Bronchial epithelial cell (primary cell): ENCODE measurements around the gene ZNF618. TPM values are rescaled to one million over a fixed set of nuclear protein-coding genes. Genes with fewer than 3 reads are reported as not detected.
A peak's percentile ranks its signal among the peaks of the same experiment; 100 is the strongest.

Experiments
- DNase-seq: peaks from one replicate; pipeline ENCODE4 v3.0.0-alpha.2; 2010; ENCODE audit warnings: low read depth
- FAIRE-seq: peaks from 2 replicates; lab custom pipeline; 2011; peaks lifted over from hg19 to GRCh38; lab: Jason Lieb, UNC
- H3K27me3 ChIP-seq: 2 replicates; pipeline ENCODE4 v1.5.1; 2011; ENCODE audit warnings: low read length; ENCODE audit not compliant: control insufficient read depth, insufficient read depth
- H3K36me3 ChIP-seq: 2 replicates; pipeline ENCODE4 v1.5.1; 2011; ENCODE audit warnings: low read length; ENCODE audit not compliant: control insufficient read depth, insufficient read depth
- H3K4me3 ChIP-seq: 2 replicates; pipeline ENCODE4 v1.5.1; 2011; ENCODE audit warnings: mild to moderate bottlenecking, low read depth, low read length, control low read depth
- total RNA-seq: library from RNA; depleted of rRNA; stranded (reverse); fragments of >200 nt; gene quantifications from 2 replicates; pipeline ENCODE4 v1.2.1, GENCODE V29; 2014
- TF ChIP-seq, protein P1 (sequence below): IDR thresholded peaks from 2 replicates; pipeline ENCODE4 v1.5.1; 2011; ENCODE audit warnings: mild to moderate bottlenecking, moderate library complexity, low read length, control low read depth, inconsistent platforms; ENCODE audit not compliant: insufficient read depth, severe bottlenecking

ZNF618 gene
- total RNA-seq, 1 donor from 2014 or later: 1.6 TPM

GRCh38 chr9:113898151-113898550 is 22.0 kb downstream of the ZNF618 start:
- Histone ChIP-seq H3K4me3 (no peak overlapping the region), H3K27me3 (no peaks in the 10 kb centered on the region), H3K36me3 (no peaks in the 10 kb centered on the region)
- no peak for DNase-seq
- no peak for FAIRE-seq
- TF ChIP-seq, protein P1, sequence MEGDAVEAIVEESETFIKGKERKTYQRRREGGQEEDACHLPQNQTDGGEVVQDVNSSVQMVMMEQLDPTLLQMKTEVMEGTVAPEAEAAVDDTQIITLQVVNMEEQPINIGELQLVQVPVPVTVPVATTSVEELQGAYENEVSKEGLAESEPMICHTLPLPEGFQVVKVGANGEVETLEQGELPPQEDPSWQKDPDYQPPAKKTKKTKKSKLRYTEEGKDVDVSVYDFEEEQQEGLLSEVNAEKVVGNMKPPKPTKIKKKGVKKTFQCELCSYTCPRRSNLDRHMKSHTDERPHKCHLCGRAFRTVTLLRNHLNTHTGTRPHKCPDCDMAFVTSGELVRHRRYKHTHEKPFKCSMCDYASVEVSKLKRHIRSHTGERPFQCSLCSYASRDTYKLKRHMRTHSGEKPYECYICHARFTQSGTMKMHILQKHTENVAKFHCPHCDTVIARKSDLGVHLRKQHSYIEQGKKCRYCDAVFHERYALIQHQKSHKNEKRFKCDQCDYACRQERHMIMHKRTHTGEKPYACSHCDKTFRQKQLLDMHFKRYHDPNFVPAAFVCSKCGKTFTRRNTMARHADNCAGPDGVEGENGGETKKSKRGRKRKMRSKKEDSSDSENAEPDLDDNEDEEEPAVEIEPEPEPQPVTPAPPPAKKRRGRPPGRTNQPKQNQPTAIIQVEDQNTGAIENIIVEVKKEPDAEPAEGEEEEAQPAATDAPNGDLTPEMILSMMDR: no peak

DNA sequence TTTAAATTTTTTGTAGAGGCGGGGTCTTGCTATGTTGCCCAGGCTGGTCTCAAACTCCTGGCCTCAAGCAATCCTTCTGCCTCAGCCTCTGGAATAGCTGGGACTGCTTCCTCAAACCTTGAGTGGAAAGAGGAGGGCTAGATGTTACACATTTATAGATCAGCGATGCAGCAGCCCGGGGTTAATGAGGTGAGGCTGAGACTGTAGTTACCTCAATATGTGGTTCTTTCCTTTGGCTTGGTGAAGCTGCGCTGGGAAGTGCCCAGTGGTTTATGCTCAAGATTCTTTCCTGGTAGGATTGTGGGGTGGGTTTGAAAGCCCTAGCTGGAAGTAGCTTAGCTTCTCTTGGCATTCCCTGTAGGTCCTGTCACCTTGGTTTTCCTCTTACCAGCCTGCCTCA is 22.5 kb downstream of the ZNF618 start:
- Histone ChIP-seq H3K36me3 (no peaks in the 10 kb centered on the region), H3K4me3 (no peak overlapping the region), H3K27me3 (no peaks in the 10 kb centered on the region)
- DNase-seq (no peak), FAIRE-seq (peak; percentile 40)
- TF ChIP-seq, protein P1: no peak

DNA sequence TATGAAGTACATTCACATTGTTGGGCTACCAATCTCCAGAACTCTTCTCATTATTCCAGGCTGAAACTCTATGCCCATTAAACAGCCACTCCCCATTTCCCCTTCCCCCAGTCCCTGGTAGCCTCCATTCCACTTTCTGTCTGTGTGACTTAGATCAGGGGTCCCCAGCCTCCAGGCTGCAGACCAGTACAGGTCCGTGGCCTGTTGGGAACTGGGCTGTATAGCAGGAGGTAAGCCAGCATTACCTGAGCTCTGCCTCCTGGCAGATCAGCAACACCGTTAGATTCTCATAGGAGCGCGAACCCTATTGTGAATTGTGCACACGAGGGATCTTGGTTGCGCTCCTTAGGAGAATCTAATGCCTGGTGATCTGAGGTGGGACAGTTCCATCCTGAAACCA is 23.1 kb downstream of the ZNF618 start:
- Histone ChIP-seq H3K36me3 (no peaks in the 10 kb centered on the region), H3K4me3 (no peak overlapping the region), H3K27me3 (no peaks in the 10 kb centered on the region)
- DNase-seq: no peak
- FAIRE-seq: no peak
- TF ChIP-seq, protein P1: no peak

- no peaks in the 10 kb centered on the region for H3K27me3 ChIP-seq
- no peak overlapping the region for H3K4me3 ChIP-seq
- no peak for FAIRE-seq
- no peaks in the 10 kb centered on the region for H3K36me3 ChIP-seq
- TF ChIP-seq, protein P1: no peak
- no peak for DNase-seq
Observed at GRCh38 chr9:113901221-113901688, 25.1 kb downstream of the ZNF618 start.

- FAIRE-seq (no peak), DNase-seq (no peak)
- Histone ChIP-seq H3K36me3 (no peaks in the 10 kb centered on the region), H3K4me3 (no peak overlapping the region), H3K27me3 (no peaks in the 10 kb centered on the region)
- TF ChIP-seq, protein P1: no peak
Observed at GRCh38 chr9:113903514-113904077, 27.5 kb downstream of the ZNF618 start.
